LNCaP clone FGC (cell line): ENCODE measurements around the gene IKBKG.
"Not testable (repeated sequence)": the region's sequence is repeated elsewhere in the genome, so short reads cannot be mapped to it uniquely, and the experiment has no call there.

Source experiments
- DNase-seq: peaks from one replicate; pipeline ENCODE4 v3.0.0-alpha.2; 2011; ENCODE audit warnings: low read depth
- H3K4me3 ChIP-seq: 2 replicates; pipeline ENCODE4 v1.5.1; 2011; ENCODE audit warnings: mild to moderate bottlenecking, low read depth, low read length, control low read depth
- CTCF ChIP-seq: IDR thresholded peaks from 2 replicates; pipeline ENCODE4 v1.5.1; 2012; ENCODE audit warnings: mild to moderate bottlenecking; ENCODE audit not compliant: control insufficient read depth, insufficient read depth; ENCODE audit errors: extremely low read depth

IKBKG gene

DNA sequence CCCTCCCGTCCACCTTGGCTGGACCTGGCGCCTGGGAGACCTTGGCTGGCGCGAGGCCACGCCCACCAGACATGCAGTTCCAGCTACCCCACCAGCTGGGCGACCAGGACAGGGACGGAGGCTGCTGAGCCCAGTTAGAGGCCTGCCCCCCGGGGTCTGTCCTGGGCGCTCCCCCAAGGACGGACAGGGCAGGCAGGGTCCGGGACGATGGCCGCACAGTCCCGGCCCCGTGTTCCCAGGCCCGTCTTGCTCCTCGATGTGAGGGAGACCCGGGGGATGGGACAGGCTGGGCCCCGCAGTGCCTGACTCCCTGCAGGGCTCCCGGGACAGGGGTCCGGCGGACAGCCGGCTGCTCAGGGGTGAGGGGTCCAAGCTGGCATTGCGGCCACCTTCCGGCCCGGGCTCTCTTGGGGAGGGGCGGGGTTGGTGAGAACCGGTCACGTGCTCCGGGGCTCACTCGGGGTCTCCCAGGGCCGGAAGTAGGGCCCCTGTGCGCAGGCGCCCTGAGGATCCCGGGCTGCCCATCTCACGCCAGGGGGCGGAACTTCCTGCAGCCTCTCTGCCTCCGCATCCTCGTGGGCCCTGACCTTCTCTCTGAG is 37.3 kb downstream of the IKBKG start, which contains the start of gene CTAG1A:
TSS of gene CTAG1A (plus strand) at position 549 of the 599 bp plus-strand sequence. CDS start 74 bp downstream, outside the sequence.
- H3K4me3 ChIP-seq, DNase-seq: not testable (repeated sequence)

DNA sequence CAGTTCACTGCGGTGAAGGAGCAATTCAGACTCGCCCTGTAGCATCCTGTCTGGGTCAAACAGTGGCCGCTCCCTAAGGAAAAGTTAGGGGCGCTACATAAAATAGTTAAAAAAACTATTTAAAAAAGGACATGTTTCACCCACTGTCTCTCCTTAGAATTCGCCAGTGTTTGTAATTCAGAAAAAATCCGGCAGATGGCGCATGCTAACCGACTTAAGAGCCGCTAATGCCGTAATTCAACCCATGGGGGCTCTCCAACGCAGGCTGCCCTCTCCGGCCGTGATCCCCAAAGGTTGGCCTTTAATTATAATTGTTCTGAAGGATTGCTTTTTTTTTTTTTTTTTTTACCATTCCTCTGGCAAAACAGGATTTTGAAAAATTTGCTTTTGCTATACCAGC is 43.0 kb downstream of the IKBKG start:
- not testable (repeated sequence) for H3K4me3 ChIP-seq

GRCh38 chrX:154592505-154592904 is 45.1 kb downstream of the IKBKG start:
- no peak for TF ChIP-seq CTCF
- no peak for DNase-seq
- no peak overlapping the region for H3K4me3 ChIP-seq

More for the DNA sequence above, 43.0 kb downstream of the IKBKG start:
- not testable (repeated sequence) for DNase-seq

- DNase-seq: no peak
- no peak for TF ChIP-seq CTCF
Observed at GRCh38 chrX:154593201-154593600, 45.8 kb downstream of the IKBKG start.

DNA sequence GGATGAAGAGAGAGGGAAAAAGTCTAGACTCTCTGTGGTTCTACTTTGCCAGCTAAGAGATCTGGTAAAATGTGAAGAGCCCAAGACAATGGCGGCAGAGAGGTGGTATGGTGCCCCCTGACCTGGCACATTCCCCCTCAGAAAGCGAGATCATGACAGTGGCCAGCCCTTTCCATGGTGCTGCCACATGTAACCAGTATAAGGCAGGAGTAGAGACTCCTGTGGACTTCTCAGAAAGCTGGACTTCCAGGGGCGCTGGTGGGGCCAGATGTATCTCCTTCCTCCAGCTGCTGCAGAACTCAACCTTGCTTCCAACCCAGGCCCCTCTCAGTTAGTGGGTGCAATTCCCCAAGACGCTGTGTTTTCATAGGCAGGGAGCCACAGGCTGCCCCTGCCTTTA is 47.1 kb downstream of the IKBKG start:
- H3K4me3 ChIP-seq: no peak overlapping the region
- no peak for TF ChIP-seq CTCF
- DNase-seq: no peak

More at GRCh38 chrX:154593201-154593600, 45.8 kb downstream of the IKBKG start:
- H3K4me3 ChIP-seq: no peak overlapping the region

- no peak overlapping the region for H3K4me3 ChIP-seq
- DNase-seq: no peak
- TF ChIP-seq CTCF: no peak
Observed at GRCh38 chrX:154595559-154596249, 48.3 kb downstream of the IKBKG start.

DNA sequence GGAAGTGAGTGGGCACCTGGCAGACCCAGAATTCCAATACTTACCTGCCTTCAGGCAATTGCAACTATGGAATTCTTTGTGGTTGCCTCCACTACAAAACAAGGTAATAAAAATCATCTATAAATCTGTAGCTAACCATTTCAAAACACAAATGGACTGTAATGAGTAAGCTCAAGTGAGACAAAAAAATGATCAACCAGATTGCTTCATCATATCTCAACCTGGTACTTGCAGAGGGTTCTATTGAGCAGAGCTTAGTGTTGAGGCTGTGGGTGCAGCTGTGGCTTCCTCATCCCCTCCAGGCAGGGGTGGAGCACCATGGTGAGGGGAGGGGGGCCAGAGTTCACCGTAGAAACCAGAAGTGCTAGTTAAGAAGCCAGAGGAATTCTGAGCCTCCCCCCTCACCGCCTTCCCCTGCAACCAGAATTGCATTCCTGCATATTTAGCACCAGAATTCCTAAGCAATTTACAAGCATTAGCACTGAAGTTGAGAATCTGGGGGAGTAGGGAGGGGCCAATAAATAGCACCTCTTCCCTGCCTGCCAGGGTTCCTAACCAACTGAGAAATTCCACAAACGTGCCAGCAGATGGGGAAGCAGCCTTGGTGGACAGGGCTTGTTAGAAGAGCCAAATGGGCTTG is 49.0 kb downstream of the IKBKG start:
- DNase-seq: no peak
- no peak for TF ChIP-seq CTCF
- no peak overlapping the region for H3K4me3 ChIP-seq
